Measurements from ENCODE around the gene FGF18. TPM values are rescaled to one million over a fixed set of nuclear protein-coding genes. Genes with fewer than 3 reads are reported as not detected.

FGF18 gene
- total RNA-seq, 1 donor from 2014 or later, result 1.7 TPM

DNA sequence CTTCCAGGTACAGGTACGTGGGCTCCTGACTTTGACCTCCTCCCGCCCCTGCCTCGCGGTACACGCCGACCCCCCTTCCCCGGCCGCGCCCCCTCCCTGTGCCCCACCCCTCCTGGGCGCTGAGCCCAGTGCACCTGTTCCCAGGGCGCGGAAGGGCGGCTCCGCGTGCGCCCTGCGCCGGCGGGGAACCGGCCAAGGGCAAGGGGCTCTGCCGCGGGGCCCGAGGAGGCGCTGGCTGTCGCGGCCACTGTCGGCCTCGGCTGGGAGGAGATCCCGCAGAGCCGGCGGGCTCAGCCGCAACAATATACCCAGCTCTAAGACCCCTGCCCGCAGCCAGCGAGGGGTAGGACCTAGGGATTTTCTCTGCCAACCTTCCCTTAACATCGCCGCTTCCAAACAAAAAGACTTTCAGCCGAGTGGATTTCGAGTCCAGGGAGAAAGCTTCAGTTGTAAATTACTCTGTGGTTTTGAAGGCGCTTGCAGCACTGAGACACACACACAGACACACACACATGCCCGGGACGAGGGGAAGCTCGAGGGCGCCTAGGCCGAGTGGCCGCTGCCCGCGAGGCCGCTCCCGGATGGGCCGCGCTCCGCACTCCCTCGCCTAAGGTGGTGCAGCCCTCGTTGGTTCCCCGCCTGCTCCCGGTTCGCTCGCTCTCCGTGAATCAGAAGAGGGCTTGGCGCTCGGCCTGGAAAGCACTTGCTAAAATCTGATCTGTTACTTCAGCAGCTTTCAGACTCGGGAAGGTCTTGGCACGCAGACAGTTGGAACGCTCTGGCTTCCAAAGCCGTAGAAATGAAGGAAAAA is 1.2 kb downstream of the FGF18 start:
- Mint-ChIP-seq H3K4me1 (ENCODE audit: unreplicated experiment) (peaks cover 11% of the 10 kb centered on the region), H3K27ac (no peak overlapping the region), H3K27me3 (peaks cover 24% of the 10 kb centered on the region), H3K36me3 (no peaks in the 10 kb centered on the region), H3K9me3 (no peaks in the 10 kb centered on the region), H3K4me3 (peak overlapping the region; percentile 87)
- DNase-seq (ENCODE audit: extremely low spot score, unreplicated experiment), result no peak
- TF ChIP-seq, protein P1, sequence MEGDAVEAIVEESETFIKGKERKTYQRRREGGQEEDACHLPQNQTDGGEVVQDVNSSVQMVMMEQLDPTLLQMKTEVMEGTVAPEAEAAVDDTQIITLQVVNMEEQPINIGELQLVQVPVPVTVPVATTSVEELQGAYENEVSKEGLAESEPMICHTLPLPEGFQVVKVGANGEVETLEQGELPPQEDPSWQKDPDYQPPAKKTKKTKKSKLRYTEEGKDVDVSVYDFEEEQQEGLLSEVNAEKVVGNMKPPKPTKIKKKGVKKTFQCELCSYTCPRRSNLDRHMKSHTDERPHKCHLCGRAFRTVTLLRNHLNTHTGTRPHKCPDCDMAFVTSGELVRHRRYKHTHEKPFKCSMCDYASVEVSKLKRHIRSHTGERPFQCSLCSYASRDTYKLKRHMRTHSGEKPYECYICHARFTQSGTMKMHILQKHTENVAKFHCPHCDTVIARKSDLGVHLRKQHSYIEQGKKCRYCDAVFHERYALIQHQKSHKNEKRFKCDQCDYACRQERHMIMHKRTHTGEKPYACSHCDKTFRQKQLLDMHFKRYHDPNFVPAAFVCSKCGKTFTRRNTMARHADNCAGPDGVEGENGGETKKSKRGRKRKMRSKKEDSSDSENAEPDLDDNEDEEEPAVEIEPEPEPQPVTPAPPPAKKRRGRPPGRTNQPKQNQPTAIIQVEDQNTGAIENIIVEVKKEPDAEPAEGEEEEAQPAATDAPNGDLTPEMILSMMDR (conservative IDR thresholded peaks at IDR 0.05), result no peak

DNA sequence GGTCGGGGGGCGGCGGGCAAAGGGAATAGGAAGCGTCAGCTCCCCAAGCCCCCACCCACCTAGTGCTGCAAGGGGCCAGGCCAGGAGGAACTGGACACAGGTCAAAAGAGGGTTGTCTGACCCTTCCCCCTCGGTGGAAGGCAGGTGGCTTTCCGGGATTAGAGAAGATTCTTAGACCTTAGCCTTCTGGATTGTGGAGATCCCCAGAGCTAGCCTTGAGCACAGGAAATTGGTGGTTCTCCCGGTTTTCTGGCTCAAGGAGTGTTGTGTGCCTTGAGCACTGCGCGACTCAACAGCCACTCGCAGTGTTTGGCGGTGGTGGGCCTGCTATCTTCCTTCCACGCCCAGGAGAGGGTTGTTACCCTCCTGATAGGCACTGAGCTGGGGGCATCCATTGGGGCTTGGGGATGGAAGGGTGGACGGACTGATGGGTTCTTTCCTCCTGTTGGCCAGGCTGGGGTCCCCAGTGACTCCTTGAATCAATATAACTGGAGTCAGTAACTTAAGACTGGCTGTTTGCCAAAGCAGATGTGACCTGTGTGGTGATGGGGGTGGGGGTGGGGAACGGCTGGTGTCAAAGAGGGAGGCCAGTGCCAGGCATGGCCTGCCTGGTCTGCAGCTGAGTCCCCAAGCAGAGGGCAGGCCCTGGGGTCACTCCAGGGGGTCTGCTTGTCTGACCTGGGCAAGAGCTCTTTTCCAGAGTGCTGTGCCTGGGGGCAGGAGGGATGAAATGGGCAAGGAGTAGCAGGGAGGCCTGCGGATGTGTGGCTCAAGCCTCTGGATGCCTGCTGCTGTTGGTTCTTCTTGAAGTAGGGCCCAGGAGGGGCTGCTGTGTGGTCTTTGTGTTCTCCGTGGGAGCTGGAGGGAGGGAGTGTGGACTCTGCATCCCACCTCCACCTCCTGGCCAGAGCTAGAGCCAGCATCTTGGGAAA is 2.1 kb downstream of the FGF18 start:
- Mint-ChIP-seq H3K9me3 (no peaks in the 10 kb centered on the region), H3K4me1 (ENCODE audit: unreplicated experiment) (peaks cover 11% of the 10 kb centered on the region), H3K27me3 (peaks cover 24% of the 10 kb centered on the region), H3K27ac (no peak overlapping the region), H3K36me3 (no peaks in the 10 kb centered on the region), H3K4me3 (peak overlapping the region; percentile 81)
- TF ChIP-seq, protein P1 (conservative IDR thresholded peaks at IDR 0.05), result no peak
- DNase-seq (ENCODE audit: extremely low spot score, unreplicated experiment), result no peak

DNA sequence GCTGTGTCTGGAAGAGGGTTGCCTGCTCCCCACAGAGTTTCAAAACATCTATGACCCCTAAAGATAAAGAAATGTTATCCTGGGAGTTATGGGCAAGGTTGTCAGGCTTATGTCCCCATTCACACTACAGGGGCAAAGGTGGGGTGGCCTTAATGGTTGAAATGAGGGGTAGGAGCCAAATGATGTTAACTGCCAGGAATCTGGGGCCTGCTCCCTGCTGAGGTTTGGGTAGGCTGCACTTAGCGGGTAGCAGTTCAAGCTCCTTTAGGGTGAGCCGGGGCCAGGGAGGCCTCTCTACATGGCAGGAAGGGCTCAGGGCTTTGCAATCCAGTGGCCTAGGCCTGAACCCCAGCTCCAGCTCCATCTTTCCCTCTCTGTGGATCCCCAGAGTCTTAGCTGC is 3.0 kb downstream of the FGF18 start:
- Mint-ChIP-seq H3K27me3 (peaks cover 24% of the 10 kb centered on the region), H3K27ac (no peak overlapping the region), H3K4me3 (no peak overlapping the region), H3K36me3 (no peaks in the 10 kb centered on the region), H3K9me3 (no peaks in the 10 kb centered on the region), H3K4me1 (ENCODE audit: unreplicated experiment) (peaks cover 11% of the 10 kb centered on the region)
- DNase-seq (ENCODE audit: extremely low spot score, unreplicated experiment), result peak; percentile 50
- TF ChIP-seq, protein P1 (conservative IDR thresholded peaks at IDR 0.05), result no peak

DNA sequence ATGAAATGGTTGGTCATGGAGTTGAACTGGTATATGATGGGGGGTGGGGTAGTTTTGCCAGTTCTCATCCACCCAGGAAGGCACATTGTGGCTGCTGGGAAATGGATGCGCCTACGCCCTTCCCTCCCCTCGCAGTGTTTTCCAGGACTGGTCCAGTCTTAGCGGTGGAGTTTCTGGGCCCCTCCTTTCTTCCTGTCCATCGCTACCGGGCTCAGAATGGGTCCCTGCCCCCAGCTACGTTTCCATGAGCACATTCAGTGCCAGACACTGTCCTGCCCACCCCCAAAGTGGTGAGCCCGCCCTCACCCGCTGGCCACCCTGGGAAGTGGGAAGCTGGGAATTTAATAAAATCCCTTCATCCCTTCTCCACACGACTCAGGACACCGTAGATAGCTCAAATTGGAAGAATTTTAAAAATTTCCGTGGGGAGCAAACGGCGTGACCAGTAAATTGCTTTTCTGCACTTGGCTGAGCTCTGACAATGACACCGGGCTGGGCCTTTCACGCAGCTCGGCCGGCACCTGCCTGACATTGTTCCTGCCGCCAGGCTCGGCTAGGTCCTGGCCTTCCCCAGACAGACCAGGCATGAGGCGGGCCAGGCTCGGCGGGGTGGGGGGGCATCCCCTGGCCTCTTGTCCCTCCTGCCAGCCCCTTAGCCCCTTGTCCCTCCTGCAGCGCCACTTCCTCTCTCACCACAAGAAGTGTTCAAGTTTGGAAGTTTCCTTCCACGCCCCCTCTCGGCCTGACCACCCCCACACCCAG is 3.6 kb downstream of the FGF18 start:
- no peak overlapping the region for H3K27ac Mint-ChIP-seq
- no peaks in the 10 kb centered on the region for H3K36me3 Mint-ChIP-seq
- peaks cover 24% of the 10 kb centered on the region for H3K27me3 Mint-ChIP-seq
- DNase-seq (ENCODE audit: extremely low spot score, unreplicated experiment), result peak; percentile 70
- TF ChIP-seq, protein P1 (conservative IDR thresholded peaks at IDR 0.05), result no peak
- H3K4me3 Mint-ChIP-seq, result no peak overlapping the region
- peaks cover 11% of the 10 kb centered on the region for H3K4me1 Mint-ChIP-seq (ENCODE audit: unreplicated experiment)
- no peaks in the 10 kb centered on the region for H3K9me3 Mint-ChIP-seq

DNA sequence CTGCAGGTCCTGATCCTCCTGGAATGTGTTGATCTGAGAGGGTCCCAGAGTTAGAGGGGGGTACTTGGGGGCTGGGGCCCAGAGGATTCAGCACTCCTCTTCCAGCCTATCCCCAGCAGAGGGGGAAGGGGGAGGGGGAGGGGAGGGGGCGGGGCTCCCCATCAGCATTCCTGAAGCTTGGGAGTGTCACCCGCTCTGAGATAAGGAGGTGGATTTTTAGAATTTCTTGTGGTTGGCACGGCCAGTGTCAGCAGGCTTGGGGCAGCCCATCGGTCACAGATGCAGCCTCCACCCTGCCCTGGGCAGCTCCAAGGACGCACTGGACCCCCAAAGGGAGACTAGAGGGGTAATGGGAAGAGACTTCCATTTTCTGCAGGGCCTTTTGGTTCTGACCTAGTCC is 5.3 kb downstream of the FGF18 start:
- peaks cover 10% of the 10 kb centered on the region for H3K4me1 Mint-ChIP-seq (ENCODE audit: unreplicated experiment)
- H3K27me3 Mint-ChIP-seq, result peaks cover 23% of the 10 kb centered on the region
- H3K4me3 Mint-ChIP-seq, result no peak overlapping the region
- H3K27ac Mint-ChIP-seq, result no peak overlapping the region
- DNase-seq (ENCODE audit: extremely low spot score, unreplicated experiment), result peak; percentile 44
- TF ChIP-seq, protein P1 (conservative IDR thresholded peaks at IDR 0.05), result no peak
- no peaks in the 10 kb centered on the region for H3K36me3 Mint-ChIP-seq
- H3K9me3 Mint-ChIP-seq, result no peaks in the 10 kb centered on the region
